Activated CD8-positive, alpha-beta memory T cell treated with anti-CD3 and anti-CD28 coated beads, Interleukin-2, amount 50 U/mL, for 1 hour (primary cell): ENCODE data around the gene ADORA3.
"Not testable (repeated sequence)": the region's sequence is repeated elsewhere in the genome, so short reads cannot be mapped to it uniquely, and the experiment has no call there.

ENCODE experiments used
- DNase-seq: peaks from one replicate; pipeline ENCODE4 v3.0.0-alpha.2; 2020; ENCODE audit errors: extremely low read depth

The ADORA3 gene

GRCh38 chr1:111503585-111504060 is at the start of gene ADORA3, which contains the start of gene TMIGD3:
ADORA3 (minus strand) TSS chr1:111503633; CDS start chr1:111503354, 279 bp downstream.
TMIGD3 (minus strand) TSS chr1:111503633; CDS start chr1:111503354, 279 bp downstream.
- no peak for DNase-seq

DNA sequence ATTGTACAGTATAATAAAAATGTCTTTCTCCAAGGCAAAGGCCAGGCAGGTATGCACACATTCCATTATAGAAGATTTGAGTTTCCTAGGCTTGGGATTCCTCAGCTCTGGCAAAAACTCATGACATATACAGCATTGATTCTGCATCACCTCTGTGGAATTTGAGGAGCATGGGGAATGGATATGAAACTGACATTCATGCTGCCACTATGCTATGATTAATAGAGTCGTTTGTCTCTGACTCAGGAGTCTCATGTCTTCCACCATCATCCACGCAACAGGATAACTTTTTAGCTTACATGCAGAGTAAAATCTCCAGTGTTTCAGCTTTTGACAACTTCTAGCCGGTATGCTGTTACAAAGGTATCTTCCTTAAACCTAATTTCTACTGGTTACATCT is 49.8 kb upstream of the ADORA3 start:
- DNase-seq: no peak

DNA sequence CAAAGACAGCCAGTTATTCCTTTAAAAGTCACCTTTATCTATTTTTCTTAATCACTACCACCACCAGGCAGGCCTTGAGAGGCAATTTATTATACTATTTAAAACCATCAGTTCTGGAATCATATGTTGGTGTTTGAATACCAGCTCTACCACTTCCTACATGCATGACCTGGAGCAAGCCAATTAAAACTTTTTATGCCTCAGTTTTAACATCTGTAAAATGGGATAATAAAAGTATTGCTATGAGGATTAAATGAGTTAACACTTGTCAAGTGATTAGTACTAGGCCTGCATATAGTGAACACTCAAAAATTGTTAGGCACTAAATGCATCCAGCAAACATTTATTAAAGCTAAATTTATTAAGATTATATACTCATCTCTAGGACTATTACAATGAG is 49.2 kb upstream of the ADORA3 start:
- DNase-seq: no peak

DNA sequence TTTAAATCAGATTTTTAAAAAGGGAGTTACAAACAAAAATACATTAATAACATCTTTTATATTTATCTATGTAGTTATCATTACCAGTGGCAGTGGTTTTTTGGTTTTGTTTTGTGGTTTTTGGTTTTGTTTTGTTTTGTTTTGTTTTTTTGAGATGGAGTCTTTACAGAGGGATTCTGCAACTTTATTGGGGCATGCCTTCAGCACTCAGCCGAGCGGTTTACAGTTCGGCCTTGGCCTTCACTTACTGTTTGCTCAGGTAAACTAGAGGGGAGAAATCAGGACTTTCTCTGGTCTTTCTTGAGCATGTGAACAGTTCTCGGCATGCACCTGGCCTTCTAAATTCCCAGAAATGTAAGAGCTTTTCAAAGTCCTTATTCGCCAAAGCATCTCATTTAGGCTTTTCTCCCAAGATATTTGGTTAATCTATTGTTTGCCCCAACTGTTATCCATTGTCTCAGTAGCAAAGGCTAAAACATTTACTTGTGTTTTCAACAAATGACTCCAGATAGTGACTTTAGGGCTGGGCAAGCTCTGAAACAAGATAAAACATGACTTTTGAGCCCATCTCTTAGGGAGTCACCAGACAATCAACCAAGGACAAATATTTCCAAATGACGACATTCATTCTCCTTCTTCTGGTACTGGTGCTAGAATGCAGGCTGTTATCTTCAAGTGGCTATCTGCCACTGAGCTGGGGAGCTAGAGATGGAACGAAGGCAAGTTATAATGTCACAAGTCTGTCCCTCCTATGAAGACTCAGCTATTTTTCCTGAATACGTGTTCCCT is 48.4 kb upstream of the ADORA3 start:
- no peak for DNase-seq

- not testable (repeated sequence) for DNase-seq
Measured at GRCh38 chr1:111547786-111548185, 44.4 kb upstream of the ADORA3 start.

DNA sequence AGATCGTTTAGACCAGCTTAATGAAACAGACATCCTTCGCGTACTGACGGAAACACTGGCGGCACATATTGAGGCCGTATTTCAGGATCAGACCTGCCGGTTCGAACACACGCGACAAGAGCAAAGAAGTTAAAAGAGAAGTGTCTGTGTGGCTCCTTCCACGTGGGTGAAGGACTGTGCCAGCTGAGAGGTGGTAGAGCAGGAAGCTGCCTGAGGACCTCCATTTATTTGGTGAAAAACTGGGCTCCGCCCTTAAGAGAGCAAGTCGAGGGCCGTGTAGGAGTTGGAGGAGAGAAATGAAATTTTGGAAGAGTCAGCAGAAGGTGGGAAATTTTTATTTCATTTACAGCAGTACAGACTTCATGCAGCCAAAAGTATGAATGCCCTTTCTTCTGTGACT is 38.8 kb upstream of the ADORA3 start:
- no peak for DNase-seq

- no peak for DNase-seq
Measured at GRCh38 chr1:111541721-111542120, 38.3 kb upstream of the ADORA3 start.

- DNase-seq: no peak
Measured at GRCh38 chr1:111540928-111541327, 37.5 kb upstream of the ADORA3 start.

DNA sequence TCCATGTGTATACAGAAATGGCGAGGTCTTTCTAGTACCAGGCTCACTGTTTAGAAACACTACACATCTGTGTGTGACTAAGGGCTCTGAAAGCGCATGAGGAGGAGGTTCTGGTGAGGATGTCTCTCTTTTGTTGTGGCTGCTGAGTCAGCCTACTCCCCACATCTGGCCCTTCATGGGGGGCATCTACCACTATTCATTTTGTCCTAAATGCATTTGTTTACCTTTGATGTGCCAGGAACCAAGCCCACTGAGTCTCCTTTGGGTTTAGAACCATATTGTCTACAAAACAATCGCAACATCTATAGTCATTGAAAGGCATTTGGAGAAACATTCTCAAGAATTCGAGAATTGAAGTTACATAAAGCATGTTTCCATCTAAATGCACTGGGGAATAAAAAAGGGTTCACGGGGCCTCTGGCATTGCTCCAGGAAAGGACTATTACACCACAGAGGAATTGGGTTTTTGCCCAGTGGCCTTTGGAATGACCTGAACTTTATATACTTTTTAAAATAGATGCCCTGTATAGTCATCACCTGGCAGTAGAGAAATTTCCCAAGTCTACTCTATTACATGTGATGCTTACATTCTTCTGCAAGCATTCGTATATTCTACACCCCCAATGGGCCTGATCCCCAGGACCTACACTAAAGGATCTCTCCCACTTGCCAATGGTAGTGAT is 35.1 kb upstream of the ADORA3 start:
- DNase-seq: no peak

GRCh38 chr1:111535256-111536191 is 32.1 kb upstream of the ADORA3 start:
- no peak for DNase-seq

DNA sequence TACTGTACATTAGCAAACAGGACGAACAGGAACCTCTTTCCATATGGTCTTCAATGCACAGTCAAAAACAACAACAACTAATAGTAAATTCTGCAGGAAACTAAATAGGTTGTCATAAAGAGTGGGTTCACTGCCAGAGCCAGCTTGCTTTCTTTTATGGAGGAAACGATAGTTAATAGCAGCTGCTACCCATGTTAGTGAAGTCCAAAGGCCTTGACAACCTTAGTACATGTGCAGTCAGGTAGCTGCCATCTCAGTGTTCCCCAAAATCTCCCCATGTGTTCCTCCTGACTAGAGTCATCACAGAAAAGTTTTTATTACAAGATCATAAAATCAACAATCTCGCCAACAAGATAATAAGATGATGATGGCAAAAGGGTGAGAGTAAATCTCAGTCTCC is 16.6 kb upstream of the ADORA3 start:
- no peak for DNase-seq

DNA sequence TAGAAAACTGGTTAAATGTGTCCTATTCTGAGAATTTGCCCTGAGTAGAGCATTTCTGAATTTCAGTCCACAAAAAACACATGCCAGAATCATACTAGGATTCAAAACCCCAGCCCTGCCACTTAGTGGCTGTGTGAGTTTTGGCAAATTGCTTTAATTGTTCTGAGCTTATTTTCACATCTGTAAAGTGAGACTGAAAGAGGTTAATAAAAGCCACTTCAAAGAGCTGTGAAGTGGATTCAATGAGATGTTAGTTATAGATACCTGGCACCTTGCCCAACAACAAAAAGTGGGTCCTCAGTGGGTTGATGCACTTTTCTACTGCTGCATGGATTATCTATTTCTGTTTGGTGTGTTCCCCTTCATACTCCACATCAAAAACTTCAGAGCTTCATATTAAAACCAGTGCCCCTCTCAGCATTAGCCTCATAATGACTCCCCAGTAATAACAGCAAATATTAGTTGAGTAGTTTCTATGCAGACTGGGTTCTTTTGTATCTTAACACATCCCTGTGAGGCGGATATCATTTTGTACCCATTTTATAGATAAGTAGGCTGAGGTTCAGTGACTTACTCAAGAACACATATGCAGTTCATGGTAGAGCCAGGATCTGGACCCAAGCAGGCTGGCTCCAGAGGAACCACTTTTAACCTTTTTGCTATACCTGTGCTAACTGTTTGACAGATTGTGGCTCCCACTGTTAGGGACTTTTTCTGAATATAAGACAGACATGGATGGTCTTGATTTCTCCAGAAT is 14.2 kb upstream of the ADORA3 start:
- DNase-seq: no peak

DNA sequence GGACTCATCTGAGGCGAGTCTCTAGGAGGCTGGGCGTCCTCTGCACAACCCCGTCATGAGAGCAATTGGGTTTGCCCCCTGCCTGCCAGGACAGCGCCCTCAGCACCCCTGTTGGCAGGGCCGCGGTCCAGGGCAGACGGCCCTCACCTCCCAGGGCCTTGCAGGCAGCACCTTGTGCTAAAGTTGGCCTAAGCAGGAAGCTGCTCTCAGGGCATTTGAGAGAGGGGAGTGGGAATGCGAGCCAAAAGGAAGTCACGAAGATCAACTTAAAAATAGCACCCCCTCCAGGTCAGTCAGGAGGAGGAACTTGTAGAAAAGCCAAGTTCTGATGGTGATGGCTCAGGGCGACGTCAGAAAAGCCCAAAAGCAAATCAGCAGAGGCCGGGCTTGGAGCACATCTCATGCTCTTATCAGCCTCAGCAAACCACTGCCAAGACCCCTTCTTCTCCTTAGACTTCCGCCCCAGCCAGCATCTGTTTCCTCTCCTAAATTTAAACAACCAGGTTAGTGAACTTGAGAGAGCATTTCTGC is 12.6 kb upstream of the ADORA3 start:
- DNase-seq: no peak

DNA sequence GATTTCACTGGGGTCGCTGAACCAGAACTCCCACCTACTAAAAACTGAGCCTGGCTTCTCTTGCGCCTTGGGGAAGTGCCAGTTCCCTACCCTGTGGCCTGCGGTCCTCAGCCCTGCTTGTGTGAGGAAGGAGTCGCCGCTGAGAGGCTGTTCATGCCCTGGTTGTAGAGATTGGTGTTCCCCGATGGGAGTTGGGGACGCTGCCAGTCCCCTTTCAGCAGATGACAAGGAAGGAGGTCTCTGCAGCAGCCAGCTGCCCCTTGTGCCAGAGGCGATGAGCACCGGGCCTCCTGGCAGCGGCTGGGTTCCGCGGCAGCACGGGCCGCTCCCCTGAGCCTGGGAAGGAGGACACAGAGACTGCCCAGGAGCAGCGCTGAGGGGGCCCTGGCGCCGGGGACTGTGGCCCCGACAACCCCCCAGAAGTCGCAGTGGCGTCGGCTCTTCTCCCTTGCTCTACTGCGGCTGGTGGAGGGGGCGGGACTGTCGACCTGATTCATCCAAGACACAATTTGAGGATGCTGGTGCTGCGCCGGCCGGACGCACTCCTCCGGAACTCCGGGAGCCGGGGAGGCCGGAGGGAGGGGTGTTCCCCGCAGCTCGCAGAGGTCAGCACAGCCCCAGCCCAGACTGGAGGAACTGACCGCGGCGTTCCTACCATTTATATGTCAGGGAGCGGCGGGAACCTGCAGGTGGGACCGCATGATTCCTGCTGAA is 12.0 kb upstream of the ADORA3 start:
- DNase-seq: no peak

DNA sequence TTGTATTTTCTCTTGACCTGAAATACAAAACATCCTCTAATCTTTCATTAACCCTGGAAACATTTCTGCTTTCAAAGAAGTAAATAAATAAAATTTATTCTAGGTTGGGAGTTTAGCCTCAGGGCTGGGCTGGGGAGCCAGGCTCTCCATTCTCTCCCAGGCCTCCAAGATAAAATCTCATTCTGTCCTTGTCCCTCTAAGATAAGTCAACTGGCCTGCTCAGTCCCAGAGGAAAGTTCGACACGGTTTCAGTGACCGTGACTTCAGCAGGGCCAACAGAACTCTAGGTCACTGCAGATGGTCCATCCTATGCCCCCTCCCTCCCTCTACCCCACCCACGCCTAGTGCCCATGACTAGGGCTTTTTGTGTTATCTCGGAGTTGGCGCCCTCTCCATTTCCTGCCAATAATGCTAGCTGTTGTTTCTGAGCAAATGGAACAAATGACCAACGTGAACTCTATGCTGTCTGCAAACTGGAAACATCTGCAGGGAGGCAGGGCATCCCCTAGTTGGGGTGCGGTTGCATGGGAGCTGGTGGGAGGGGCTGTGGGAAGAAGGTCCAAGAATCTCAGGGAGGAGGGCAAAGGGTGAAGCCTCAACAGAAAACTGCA is 10.1 kb upstream of the ADORA3 start:
- no peak for DNase-seq

- DNase-seq: no peak
Measured at GRCh38 chr1:111512931-111513330, 9.5 kb upstream of the ADORA3 start.

- no peak for DNase-seq
Measured at GRCh38 chr1:111512132-111512889, 8.9 kb upstream of the ADORA3 start.

- DNase-seq: no peak
Measured at GRCh38 chr1:111511370-111511769, 7.9 kb upstream of the ADORA3 start.

- no peak for DNase-seq
Measured at GRCh38 chr1:111509997-111510375, 6.6 kb upstream of the ADORA3 start.
